ENCODE results near the gene TLCD1. TPM values are rescaled to one million over a fixed set of nuclear protein-coding genes. Genes with fewer than 3 reads are reported as not detected.

The TLCD1 gene
- total RNA-seq, 4 donors from 2014 or later = 0.44 to 1.2 TPM; not detected in 2

- no peak for DNase-seq (ENCODE audit: low spot score in 2 of 2)
- Histone ChIP-seq H3K4me1 (peaks cover 0 to 21% (median 5%) of the 10 kb centered on the region in 4 donors), H3K4me3 (no peak overlapping the region), H3K27me3 (no peaks in the 10 kb centered on the region), H3K9me3 (no peaks in the 10 kb centered on the region), H3K27ac (no peak overlapping the region), H3K36me3 (peaks cover 6 to 98% (median 47%) of the 10 kb centered on the region in 3 donors)
- no peak for TF ChIP-seq EP300 (IDR thresholded peaks at IDR 0.05)
- TF ChIP-seq CTCF (IDR thresholded peaks at IDR 0.05) = no peak
- no peak for TF ChIP-seq POLR2A (IDR thresholded peaks at IDR 0.05)
- WGBS, 2 donors = 84 to 86% methylated on average over 8 of the region's 8 CpGs
Observed at GRCh38 chr17:28700278-28700677, 25.8 kb downstream of the TLCD1 start.

- H3K36me3 ChIP-seq = peaks cover 6 to 100% (median 51%) of the 10 kb centered on the region in 3 donors
- no peak for DNase-seq (ENCODE audit: low spot score in 2 of 2)
- H3K27ac ChIP-seq = peak overlapping the region in 1 of 4 donors; percentile 31
- H3K9me3 ChIP-seq = no peaks in the 10 kb centered on the region
- TF ChIP-seq CTCF (IDR thresholded peaks at IDR 0.05) (no peak), POLR2A (IDR thresholded peaks at IDR 0.05) (no peak), EP300 (IDR thresholded peaks at IDR 0.05) (no peak)
- no peak overlapping the region for H3K4me3 ChIP-seq
- peaks cover 0 to 21% (median 5%) of the 10 kb centered on the region in 4 donors for H3K4me1 ChIP-seq
- H3K27me3 ChIP-seq = no peaks in the 10 kb centered on the region
- 87 to 93% methylated on average over 6 of the region's 6 CpGs for WGBS, 2 donors
Observed at GRCh38 chr17:28698253-28698941, 27.6 kb downstream of the TLCD1 start.

GRCh38 chr17:28693869-28694268 is 32.2 kb downstream of the TLCD1 start:
- whole genome bisulfite sequencing, 2 donors = 25 to 60% methylated on average over 1 of the region's 1 CpG
- Histone ChIP-seq H3K9me3 (no peaks in the 10 kb centered on the region), H3K4me3 (no peak overlapping the region), H3K27ac (peak overlapping the region in 2 of 4 donors; percentile 11 to 52), H3K27me3 (no peaks in the 10 kb centered on the region), H3K4me1 (no peaks in the 10 kb centered on the region), H3K36me3 (peaks cover 9 to 100% (median 58%) of the 10 kb centered on the region in 3 donors)
- TF ChIP-seq POLR2A (IDR thresholded peaks at IDR 0.05) (no peak), EP300 (IDR thresholded peaks at IDR 0.05) (no peak), CTCF (IDR thresholded peaks at IDR 0.05) (no peak)
- no peak for DNase-seq (ENCODE audit: low spot score in 2 of 2)

GRCh38 chr17:28689011-28689410 is 37.0 kb downstream of the TLCD1 start:
- Histone ChIP-seq H3K4me1 (no peaks in the 10 kb centered on the region), H3K36me3 (peaks cover 15 to 100% (median 53%) of the 10 kb centered on the region in 3 donors), H3K4me3 (no peak overlapping the region), H3K9me3 (no peaks in the 10 kb centered on the region), H3K27me3 (no peaks in the 10 kb centered on the region), H3K27ac (no peak overlapping the region)
- no peak for TF ChIP-seq POLR2A (IDR thresholded peaks at IDR 0.05)
- TF ChIP-seq EP300 (IDR thresholded peaks at IDR 0.05) = no peak
- no peak for TF ChIP-seq CTCF (IDR thresholded peaks at IDR 0.05)
- 96 to 98% methylated on average over 3 of the region's 3 CpGs for WGBS, 2 donors
- DNase-seq (ENCODE audit: low spot score in 2 of 2) = no peak

GRCh38 chr17:28688481-28688880 is 37.6 kb downstream of the TLCD1 start:
- no peak for DNase-seq (ENCODE audit: low spot score in 2 of 2)
- Histone ChIP-seq H3K4me1 (no peaks in the 10 kb centered on the region), H3K36me3 (peaks cover 15 to 100% (median 50%) of the 10 kb centered on the region in 3 donors), H3K4me3 (no peak overlapping the region), H3K9me3 (no peaks in the 10 kb centered on the region), H3K27ac (no peak overlapping the region), H3K27me3 (no peaks in the 10 kb centered on the region)
- TF ChIP-seq EP300 (IDR thresholded peaks at IDR 0.05) (no peak), POLR2A (IDR thresholded peaks at IDR 0.05) (no peak), CTCF (IDR thresholded peaks at IDR 0.05) (no peak)
- WGBS, 2 donors = 96 to 98% methylated on average over 4 of the region's 4 CpGs
